HG02678 (cell line): ENCODE results near the gene TMEM132D.

Experiments used
- ATAC-seq: cut with Tn5 transposase; IDR thresholded peaks from one replicate; pipeline ENCODE4 v1.9.1; 2021; ENCODE audit warnings: mild to moderate bottlenecking, moderate library complexity; ENCODE audit not compliant: unreplicated experiment

TMEM132D gene

DNA sequence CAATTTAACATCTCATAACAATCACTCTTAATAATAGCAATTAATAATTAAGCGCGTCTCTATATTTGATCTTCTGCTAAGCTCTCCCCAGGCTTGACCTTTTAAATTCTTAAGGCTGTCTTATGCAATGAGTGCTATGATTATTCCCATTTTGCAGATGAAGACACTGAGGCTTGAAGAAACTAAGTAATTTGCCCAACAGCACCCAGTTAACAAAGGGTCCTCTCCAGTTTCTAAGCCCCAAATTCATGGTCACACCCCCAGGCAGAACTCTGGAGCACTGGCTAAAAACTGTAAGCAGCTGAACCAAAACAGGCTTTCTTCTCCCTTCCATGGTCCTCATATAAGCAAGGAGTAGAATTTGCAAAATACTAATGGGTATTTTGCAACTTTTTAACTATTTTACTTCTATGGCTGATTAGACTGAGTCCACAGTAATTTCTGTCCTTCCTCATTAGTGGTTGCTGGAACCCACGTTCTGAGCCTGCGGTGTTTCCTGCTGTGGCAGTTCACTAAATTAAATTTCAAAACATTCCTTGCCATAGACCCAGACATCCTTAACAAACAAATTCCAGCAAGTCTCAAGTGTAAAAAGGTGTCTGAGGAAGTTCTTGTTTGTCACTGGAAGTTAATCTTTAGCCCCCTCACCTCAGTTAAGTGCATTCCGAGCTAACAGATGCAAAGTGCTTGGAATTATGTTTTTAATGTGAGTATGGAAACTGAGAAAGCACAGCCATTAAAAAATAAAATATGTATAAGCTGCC is 76.5 kb downstream of the TMEM132D start:
- ATAC-seq: no peak

DNA sequence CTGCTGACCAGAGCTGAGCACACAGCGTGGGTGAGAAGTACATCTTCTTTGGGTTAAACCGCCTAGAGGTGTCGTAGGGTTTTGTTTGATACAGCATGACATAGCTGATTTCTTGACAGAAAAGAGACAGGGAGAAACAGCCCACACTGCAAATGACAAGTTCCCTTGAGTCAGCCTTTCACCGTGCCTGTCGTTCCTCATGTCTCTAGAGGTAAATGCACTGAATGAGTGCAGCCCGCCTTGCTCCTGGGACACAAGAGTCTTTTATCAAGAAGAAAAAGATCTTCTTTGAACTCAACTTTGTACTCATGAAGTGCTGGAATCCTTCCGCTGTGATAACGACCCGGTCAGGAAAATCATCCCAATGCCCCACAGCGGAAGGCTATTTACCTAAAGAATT is 77.6 kb downstream of the TMEM132D start:
- no peak for ATAC-seq

DNA sequence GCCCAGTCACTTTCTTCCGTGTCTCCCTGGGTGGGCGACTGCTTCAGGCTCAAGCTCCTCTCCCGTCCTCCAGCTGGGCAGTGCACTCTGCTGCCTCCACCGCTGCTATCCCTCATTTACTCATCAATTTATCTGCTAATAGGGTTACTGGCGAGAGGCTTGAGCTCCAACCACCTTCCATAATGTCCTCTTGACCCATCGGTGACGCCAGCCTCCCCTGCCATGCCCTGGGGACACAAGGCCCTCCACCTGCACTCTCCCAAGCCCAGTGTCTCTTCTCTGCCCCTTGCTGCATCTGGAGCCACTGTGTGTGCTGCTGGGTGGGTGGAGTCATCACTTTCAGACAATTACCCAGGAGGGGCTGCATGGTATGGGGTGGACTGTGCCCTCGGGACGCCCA is 78.5 kb downstream of the TMEM132D start:
- ATAC-seq: no peak

DNA sequence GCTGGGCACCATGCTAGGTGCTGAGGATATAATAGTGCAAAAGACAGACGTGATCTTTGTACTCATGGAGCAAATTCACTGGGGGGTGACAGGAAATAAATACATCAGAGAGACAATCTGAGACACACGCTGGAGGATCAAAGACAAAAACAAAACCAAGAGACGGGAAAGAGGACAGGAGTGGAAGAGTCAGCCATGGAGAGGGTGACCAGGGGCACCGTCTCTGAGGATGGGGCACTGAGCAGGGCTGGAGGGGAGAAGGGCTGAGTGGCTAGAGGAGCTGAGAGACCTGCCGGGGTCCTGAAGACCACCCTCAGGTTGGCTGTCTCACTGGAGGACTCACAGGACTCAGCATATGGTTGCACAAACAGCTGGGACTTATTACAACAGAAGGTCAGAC is 81.9 kb downstream of the TMEM132D start:
- ATAC-seq: no peak

DNA sequence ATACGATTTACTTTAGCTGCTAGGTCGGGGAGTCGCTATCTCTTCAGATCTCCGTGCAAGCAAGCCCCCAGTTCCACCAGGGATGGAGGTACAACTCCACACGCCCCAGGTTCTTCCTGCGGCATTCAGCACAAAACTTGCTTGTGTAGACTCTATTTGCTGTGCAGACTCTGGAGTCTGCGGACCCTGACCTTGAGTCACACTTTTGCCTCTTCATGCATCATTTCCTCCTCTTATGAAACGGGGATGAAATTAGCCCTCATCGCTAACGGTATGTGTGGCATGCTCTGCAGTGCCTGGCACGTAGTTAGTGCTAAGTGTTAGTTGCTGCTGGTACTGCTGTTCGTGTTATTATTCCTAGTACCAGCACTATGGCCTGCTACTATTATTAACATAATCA is 84.4 kb downstream of the TMEM132D start:
- ATAC-seq: no peak

DNA sequence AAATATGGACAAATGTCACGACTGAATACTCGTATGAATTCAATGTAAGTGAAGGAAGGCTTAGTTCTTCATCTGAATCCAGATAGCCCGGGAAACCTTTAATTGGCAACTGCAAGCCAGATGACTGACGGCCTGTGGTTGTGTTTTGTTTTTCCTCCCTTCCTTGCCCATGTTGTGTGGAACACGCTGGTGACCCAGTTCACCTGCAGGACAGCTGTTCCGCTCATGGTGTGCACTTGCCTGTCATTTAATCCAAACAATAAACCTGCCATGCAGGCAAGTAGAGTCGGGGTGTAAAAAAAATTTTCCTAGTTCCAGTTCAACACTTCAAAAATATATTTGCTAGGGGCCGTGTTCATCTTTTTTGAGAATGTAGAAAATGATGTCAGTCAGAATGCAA is 88.0 kb downstream of the TMEM132D start:
- ATAC-seq: no peak

DNA sequence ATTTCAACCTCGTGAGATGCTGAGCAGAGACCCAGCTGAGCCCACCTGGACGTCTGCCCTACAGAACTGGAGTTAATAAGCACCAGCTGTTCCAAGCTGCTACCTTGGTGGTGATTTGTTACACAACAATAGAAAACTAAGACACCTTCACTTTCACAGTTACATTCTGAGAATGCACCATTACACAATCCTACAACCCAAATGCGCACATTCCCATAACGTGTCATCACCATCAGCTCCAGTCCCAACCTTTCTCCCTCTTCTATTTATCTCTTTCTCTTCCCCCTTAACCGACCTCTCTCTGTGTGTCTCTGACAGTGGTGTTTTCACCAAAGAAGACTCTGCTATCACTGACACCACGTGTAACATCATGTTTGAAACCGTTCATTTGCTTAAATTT is 91.9 kb downstream of the TMEM132D start:
- no peak for ATAC-seq

DNA sequence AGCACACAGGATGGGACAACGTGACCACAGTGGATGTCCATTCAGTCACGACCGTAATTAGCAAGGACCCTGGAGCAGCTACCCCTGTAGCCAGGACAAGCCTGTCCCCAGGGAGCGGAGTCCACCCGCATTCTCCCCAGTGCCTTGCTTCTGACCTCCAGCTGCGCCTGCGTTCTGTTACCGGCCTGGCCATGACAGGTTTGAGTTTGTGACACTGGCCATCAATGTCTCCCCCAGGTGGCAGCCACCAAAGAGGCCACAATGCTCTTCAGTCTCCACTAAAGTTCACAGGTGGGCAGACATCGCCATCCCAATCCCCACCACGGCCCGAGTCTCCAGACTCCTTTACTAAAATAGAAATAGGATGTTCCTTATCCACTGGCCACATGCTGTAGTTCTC is 96.7 kb downstream of the TMEM132D start:
- no peak for ATAC-seq

DNA sequence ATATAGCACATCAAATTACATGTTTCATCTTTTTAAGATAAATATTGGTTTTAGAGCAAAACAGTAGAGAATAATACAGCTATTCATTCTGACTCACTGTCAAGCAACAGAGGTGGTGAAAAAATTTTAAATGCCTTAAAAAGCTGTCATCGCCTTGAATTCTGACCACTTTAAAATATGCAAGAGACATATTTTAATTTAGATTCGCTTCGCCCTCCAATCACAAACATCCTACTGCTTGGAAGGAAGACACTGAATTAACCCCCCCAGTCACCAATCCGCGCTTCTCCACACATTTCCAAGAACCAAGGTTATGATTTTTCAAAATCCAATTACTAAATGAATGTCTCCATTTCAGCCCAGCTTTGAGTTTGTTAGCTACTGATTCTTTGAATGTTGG is 112.4 kb downstream of the TMEM132D start:
- ATAC-seq: no peak

DNA sequence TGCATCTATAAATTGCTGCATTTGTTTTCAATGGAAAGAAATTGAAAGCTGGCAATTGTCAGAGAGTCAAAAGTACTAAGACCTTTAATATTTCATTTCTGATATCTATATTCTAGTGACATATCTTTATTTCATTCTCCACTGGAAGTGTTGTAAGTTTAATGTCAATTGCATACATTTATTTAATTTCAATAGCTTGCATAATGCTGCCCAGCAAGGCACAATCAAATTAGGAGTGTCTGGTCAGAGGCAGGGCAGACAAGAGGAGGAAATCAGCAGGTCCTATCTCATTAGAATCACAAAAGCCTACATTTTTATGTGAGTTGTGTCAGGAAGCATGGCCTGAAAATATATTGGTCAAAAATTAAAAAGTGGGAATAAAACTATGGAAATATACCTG is 112.9 kb downstream of the TMEM132D start:
- ATAC-seq: no peak

DNA sequence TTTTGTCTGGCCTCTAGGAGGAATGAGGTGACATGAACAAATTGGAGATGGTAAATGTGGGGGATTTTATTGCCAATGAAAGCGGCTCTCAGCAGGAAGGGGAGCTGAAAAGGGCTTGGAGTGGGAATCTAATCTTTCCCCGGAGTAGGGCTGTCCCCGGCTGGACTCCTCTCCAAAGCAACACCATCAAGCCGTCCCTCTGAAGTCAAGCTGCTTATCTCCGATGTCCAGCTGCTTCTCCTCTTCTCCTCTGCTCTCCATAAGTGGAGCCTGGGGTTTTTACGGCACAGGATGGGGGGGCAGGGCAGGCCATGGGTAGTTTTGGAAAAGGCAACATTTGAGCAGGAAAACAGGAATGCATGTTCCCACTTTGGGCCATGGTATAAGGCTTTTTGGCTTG is 113.5 kb downstream of the TMEM132D start:
- no peak for ATAC-seq

DNA sequence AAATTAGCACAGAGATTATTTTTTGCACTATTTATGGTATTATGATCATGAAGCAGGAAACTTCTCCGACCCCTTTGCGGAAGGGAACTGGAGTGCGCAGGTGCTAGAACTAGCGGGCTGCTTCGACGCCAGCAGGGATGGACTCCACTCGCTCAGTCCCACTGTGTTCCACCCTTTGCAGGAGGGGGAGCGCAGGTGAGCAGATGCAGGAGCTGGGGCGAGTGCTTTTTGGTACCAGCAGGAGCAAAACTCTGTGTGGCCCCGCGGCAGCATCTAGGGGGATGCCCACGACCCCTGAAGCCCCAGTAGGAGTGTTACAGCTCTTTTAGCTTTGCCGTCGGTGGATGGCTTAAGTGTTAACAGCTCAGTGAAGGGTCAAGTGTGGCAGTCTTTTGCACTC is 113.9 kb downstream of the TMEM132D start:
- no peak for ATAC-seq

DNA sequence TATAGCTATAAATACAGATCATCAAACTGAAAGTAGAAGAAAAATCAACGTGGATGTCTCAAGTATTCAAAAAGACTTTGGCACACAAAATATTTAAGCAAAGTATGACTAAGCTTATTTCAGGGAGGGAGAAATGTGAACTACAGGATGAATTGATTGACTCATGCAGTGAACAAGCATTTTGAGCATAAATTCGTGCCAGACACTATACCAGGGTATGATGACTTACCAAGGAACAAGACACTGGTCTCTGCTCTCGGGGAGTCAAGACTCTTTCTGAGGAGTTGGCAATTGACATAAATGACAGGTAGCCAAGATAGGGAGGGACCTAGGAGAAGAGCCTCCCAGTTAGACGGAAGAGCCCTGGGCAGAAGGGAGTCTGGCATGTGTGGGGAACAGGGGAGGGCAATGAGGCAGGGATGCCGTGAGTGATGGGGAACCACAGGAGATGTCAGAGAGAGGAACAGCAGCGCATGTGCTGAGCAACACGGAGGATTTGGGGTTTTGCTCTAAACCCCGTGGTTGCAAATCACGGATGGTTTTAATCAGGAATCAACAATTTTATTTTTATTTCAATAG is 115.2 kb downstream of the TMEM132D start:
- no peak for ATAC-seq

DNA sequence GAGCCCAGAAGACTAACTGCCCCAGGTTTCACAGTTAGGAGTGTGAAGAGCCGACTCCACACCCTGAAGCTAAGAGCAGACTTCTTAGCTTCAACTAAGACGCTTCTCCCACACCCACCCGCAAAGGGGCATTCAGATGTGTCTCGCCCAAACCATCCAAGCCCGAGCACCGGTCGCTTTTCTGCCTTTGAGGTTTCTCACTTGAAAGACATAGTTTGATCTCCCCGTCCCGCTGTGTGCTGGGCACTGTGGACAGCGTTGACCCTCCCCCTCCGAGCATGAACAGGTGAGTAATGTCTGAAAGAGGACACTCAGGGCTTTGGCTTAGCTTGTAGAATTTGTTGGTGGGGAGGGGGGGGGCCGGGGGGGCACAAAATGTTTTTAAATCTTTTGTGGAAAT is 123.8 kb downstream of the TMEM132D start:
- no peak for ATAC-seq

DNA sequence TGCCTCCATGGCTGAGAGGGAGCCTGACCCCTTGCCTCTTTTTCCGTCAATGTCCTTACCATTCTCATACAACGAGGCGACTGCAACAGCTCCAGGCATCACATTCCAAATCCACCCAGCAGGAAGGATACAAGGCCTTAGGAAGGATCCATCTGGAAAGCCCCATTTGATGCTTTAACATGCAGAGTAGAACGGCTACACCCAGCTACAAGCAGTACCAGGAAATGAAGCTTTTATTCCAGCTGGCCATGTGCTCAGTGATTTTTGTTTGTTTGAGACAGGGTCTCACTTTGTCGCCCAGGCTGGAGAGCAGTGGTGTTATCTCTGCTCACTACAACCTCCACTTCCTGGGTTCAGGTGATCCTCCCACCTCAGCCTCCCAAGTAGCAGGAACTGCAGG is 124.8 kb downstream of the TMEM132D start:
- ATAC-seq: no peak

DNA sequence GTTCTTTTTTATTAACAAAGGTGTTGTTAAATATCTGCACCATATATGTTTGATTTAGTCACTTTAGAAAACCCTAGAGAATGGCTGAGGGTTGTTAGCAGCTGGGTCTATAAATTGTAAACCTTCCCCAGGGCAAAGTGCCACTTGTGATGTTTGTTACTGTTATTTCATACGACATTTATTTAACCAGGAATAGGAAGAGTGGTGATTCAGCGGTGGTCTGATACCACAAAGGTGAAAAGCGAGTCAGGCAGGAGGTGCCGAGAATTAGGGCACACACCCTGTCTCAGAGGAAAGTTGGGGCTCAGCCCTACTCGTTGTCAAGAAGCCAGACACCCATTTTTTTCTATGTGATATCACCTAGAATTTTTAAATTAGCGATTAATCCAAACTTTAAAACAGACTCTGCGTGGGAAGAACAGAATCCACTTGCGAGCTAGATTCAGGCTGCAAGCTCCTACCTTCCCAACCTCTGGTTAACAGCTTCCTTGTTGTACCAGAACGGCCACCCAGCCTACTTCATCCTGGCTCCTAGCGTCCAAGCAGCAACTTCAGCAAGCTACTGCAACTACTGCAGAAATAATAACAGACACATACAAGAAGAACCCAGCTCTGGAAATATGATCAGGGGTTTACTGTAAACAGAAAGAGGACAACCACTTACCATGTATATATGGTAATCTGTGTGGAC is 126.7 kb downstream of the TMEM132D start:
- ATAC-seq: no peak

DNA sequence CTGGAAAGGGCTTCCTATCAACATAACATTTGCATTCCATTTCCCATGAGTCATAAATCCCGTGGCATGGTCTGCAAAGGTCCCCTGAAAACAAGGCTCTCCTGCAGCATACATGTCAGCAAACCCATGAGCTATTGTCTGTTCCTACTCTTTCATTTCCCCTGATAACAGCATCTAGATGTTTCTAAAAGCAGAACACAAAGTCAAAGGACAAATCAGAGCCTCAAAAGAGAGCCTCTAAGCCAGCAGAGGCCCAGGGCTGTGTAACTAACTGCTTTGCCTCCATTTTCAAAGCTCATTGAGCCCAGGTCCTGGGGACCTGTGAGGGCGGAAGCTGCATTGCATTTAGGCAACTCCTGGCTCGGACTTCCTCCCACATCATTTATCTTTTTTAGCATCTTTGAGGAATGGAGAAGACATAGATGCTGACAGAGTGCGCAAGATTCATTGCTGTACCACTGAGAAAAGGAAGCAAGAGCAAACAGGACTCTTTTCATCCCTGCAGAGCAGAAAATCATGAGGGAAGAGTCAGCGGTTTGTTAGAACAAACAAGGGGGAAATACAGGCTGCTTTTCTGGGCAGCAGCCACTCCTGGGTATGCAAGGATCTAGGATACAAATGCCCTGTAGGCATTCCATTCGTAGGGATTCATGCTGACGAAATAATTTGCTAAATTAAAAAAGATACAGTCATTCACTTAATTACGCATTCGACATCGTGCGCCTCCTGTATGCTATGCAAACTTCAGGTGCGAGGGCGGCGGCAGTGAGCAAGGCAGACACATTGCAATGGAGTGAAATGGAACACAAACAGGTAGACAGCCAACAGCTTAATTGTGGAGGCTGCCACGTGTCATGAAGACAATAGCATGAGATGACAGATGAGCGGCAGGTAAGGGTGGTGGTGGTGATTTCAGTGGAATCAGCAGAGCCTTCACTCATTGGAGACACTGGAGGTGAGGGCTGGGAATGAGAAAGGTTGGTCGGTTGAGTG is 131.0 kb downstream of the TMEM132D start:
- ATAC-seq: no peak

DNA sequence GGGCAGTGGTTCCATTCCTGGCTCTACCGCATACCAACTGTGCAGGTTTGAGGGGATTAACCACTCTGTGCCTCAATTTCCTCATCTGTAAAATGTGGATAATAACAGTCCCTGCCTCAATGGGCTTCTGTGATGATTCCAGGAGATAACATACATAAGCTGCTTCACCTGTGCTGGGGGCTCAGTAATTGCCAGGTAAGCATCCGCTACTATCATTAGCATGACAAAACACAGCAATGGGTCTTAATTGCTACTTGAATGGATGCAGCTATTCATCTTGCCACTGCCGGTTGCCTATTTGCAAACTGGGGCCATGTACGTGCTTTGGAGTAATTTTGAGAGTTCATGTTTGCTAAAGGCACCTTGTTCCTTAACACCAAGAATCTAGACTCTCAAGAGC is 132.6 kb downstream of the TMEM132D start:
- ATAC-seq: no peak

DNA sequence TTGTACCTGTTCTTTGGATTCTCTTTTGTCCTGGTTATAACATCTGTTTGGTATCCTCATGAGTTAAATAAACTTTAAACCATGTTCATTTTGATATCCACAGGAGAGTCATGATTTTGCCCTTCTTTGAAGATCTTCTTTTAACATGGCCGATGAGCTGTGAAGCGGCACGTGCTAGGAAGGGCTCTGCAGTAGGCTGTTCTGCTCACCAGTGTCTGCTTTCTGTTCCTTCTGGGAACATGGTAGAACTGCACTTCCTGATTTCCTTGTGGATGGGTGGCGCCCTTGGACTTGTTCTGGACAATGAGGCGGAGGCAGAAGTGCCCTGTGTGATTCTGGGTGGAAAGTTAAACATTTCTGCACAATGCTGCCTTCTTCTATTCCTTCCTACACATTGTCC is 138.1 kb downstream of the TMEM132D start:
- ATAC-seq: no peak

DNA sequence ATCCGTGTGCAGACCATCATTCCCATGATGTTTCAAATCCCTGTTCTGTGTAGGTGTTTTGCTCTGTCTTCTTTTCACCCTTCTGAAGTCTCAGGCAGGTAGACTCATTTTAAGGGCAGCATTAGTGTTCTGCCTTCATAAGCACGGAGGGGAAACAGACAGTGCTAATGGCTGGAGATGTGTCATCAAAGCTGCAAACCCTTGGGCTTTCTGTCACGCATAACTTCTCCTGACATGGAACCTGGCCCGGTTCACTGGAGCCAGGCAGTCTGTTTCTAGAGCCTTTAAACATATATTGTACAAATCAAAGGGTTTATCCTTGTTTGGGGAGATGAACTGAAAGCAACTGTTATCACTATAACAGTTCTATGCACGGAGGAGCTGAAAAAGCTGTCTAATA is 141.4 kb downstream of the TMEM132D start:
- no peak for ATAC-seq

DNA sequence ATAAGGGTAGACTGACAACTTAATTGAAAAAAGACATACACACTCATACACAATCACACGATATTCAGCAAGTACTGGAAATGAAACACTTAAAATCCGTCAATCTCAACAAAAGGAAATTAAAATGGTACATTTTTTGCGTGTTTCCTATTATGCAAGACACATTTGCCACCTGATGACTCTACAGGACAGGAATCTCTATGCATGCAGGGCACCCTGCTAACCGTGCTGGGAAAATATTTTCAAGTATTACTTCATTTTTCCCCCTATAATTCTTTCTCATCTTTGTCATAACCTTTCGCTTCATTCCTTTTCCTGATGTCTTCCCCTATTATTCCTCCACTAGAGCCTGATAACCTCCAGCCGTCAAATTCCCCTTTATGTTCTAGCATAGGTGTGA is 150.2 kb downstream of the TMEM132D start:
- no peak for ATAC-seq
